Measurements from ENCODE around the gene MACROH2A2.
A peak's percentile ranks its signal among the peaks of the same experiment; 100 is the strongest.

The MACROH2A2 gene

GRCh38 chr10:70130878-70131559 lies 78.4 kb downstream of the MACROH2A2 start:
- DNase-seq (ENCODE audit: low read depth in 2 of 2), result no peak

GRCh38 chr10:70131560-70131937 lies 78.9 kb downstream of the MACROH2A2 start:
- DNase-seq (ENCODE audit: low read depth in 2 of 2), result no peak

GRCh38 chr10:70132098-70133029 lies 79.7 kb downstream of the MACROH2A2 start, which contains the start of gene AIFM2:
Gene AIFM2, minus strand, starts transcription at chr10:70132825. Its CDS starts 8,741 bp downstream, at chr10:70124084.
- peak; percentile 27 to 32 for DNase-seq (ENCODE audit: low read depth in 2 of 2)

GRCh38 chr10:70135046-70135445 lies 82.4 kb downstream of the MACROH2A2 start:
- DNase-seq (ENCODE audit: low read depth in 2 of 2), result no peak

GRCh38 chr10:70135684-70136083 lies 83.0 kb downstream of the MACROH2A2 start:
- DNase-seq (ENCODE audit: low read depth in 2 of 2), result no peak

- no peak for DNase-seq (ENCODE audit: low read depth in 2 of 2)
Measured at GRCh38 chr10:70137135-70137534, 84.5 kb downstream of the MACROH2A2 start.

- no peak for DNase-seq (ENCODE audit: low read depth in 2 of 2)
Measured at GRCh38 chr10:70137927-70138883, 85.6 kb downstream of the MACROH2A2 start.

GRCh38 chr10:70139151-70139996 lies 86.7 kb downstream of the MACROH2A2 start:
- DNase-seq (ENCODE audit: low read depth in 2 of 2), result no peak

GRCh38 chr10:70139997-70140250 lies 87.3 kb downstream of the MACROH2A2 start:
- DNase-seq (ENCODE audit: low read depth in 2 of 2), result no peak

- DNase-seq (ENCODE audit: low read depth in 2 of 2), result no peak
Measured at GRCh38 chr10:70140297-70140696, 87.7 kb downstream of the MACROH2A2 start.

- DNase-seq (ENCODE audit: low read depth in 2 of 2), result no peak
Measured at GRCh38 chr10:70142555-70142954, 89.9 kb downstream of the MACROH2A2 start.

- no peak for DNase-seq (ENCODE audit: low read depth in 2 of 2)
Measured at GRCh38 chr10:70144372-70145110, 91.9 kb downstream of the MACROH2A2 start.

GRCh38 chr10:70145166-70145665 lies 92.6 kb downstream of the MACROH2A2 start:
- no peak for DNase-seq (ENCODE audit: low read depth in 2 of 2)

GRCh38 chr10:70145666-70146488 lies 93.2 kb downstream of the MACROH2A2 start:
- DNase-seq (ENCODE audit: low read depth in 2 of 2), result peak; percentile 51 to 56

- DNase-seq (ENCODE audit: low read depth in 2 of 2), result peak; percentile 85 to 88
Measured at GRCh38 chr10:70146489-70147258, 94.0 kb downstream of the MACROH2A2 start, which contains the start of gene TYSND1. Gene TYSND1, minus strand, starts transcription at chr10:70146700. Its CDS starts 114 bp downstream, at chr10:70146586.

- no peak for DNase-seq (ENCODE audit: low read depth in 2 of 2)
Measured at GRCh38 chr10:70147259-70147625, 94.6 kb downstream of the MACROH2A2 start.

- no peak for DNase-seq (ENCODE audit: low read depth in 2 of 2)
Measured at GRCh38 chr10:70148516-70148915, 95.9 kb downstream of the MACROH2A2 start.

- no peak for DNase-seq (ENCODE audit: low read depth in 2 of 2)
Measured at GRCh38 chr10:70155255-70155838, 102.7 kb downstream of the MACROH2A2 start.

Measured in stimulated activated CD8-positive, alpha-beta memory T cell treated with anti-CD3 and anti-CD28 coated beads, Interleukin-2, amount 100 ng/mL, for 48 hours (primary cell).